Endothelial cell of umbilical vein (primary cell): ENCODE data around the gene ATP12A. TPM values are rescaled to one million over a fixed set of nuclear protein-coding genes. Genes with fewer than 3 reads are reported as not detected.

Source experiments
- BruUV-seq: library from RNA; stranded (reverse); fragments of 400-500 nt; replicated peaks from 2 replicates; lab custom pipeline; 2021; lab: Mats Ljungman, UMichigan
- CTCF ChIA-PET: fragments of 300-600, 350-600 bp; sonication (Branson Sonifier 250); formaldehyde crosslinking; loops from one replicate; lab custom pipeline; 2021; ENCODE audit warnings: antibody characterized with exemption, inconsistent platforms; lab: Charles Lee
- POLR2A ChIA-PET: fragments of 300-600, 350-600 bp; sonication (Branson Sonifier 250); formaldehyde crosslinking; loops from one replicate; lab custom pipeline; 2021; ENCODE audit warnings: antibody characterized with exemption, inconsistent platforms; lab: Charles Lee
- DNase-seq: peaks from one replicate; pipeline ENCODE4 v3.0.0-alpha.2; 2011; ENCODE audit warnings: low read depth, low spot score
- FAIRE-seq: peaks from 2 replicates; lab custom pipeline; 2011; peaks lifted over from hg19 to GRCh38; lab: Jason Lieb, UNC
- H2AFZ ChIP-seq: 2 replicates; pipeline ENCODE4 v1.6.0; 2012; ENCODE audit warnings: low read depth, low read length, control low read depth, inconsistent platforms
- H3K27ac ChIP-seq: 2 replicates; pipeline ENCODE4 v1.5.1; 2011; ENCODE audit warnings: low read depth, mild to moderate bottlenecking, control low read depth, low read length, moderate library complexity; ENCODE audit not compliant: insufficient read depth
- H3K27me3 ChIP-seq, 2 experiments: 2 replicates each; pipeline versions ENCODE4 v1.6.0 to v1.6.1; 2011; ENCODE audit warnings: low read length in 2 of 2, mixed read lengths in 1 of 2; ENCODE audit not compliant: control insufficient read depth in 2 of 2, insufficient read depth in 2 of 2
- H3K36me3 ChIP-seq, 2 experiments: 2 replicates in 1 of 2; 3 replicates in 1 of 2; pipeline ENCODE4 v1.5.1; 2011; ENCODE audit warnings: low read length in 2 of 2, mild to moderate bottlenecking in 1 of 2, moderate library complexity in 1 of 2; ENCODE audit not compliant: control insufficient read depth in 2 of 2, insufficient read depth in 2 of 2; ENCODE audit errors: extremely low read depth in 1 of 2
- H3K4me1 ChIP-seq: 3 replicates; pipeline ENCODE4 v1.5.1; 2011; ENCODE audit warnings: mild to moderate bottlenecking, low read length; ENCODE audit not compliant: control insufficient read depth, insufficient read depth; ENCODE audit errors: extremely low read depth
- H3K4me2 ChIP-seq: 2 replicates; pipeline ENCODE4 v1.6.1; 2011; ENCODE audit warnings: low read length, control low read depth, mixed read lengths; ENCODE audit not compliant: insufficient read depth
- H3K4me3 ChIP-seq, 3 experiments: fragments of 200-600 bp in 1 of 3; sonication (generic), shearing (Covaris generic) in 1 of 3; replicated peaks in 1 of 3; 2 replicates each; pipeline ENCODE4 v1.5.1; 2011 to 2016; ENCODE audit warnings: control low read depth in 3 of 3, low read length in 3 of 3, mild to moderate bottlenecking in 2 of 3, inconsistent platforms in 1 of 3, low read depth in 1 of 3, moderate library complexity in 1 of 3; ENCODE audit not compliant: insufficient read depth in 1 of 3
- H3K79me2 ChIP-seq: 2 replicates; pipeline ENCODE4 v1.6.0; 2012; ENCODE audit warnings: low read length, inconsistent platforms; ENCODE audit not compliant: control insufficient read depth, insufficient read depth
- H3K9ac ChIP-seq: replicated peaks from 2 replicates; pipeline ENCODE3; 2011; ENCODE audit warnings: low read length, control low read depth; ENCODE audit not compliant: insufficient read depth; ENCODE audit errors: extremely low read depth
- H3K9me1 ChIP-seq: replicated peaks from 3 replicates; pipeline ENCODE4 v1.6.0; 2011; ENCODE audit warnings: mild to moderate bottlenecking, low read length; ENCODE audit not compliant: control insufficient read depth, insufficient read depth; ENCODE audit errors: extremely low read depth
- H3K9me3 ChIP-seq: replicated peaks from 2 replicates; pipeline ENCODE4 v1.5.1; 2012; ENCODE audit warnings: low read length, inconsistent platforms; ENCODE audit not compliant: control insufficient read depth, insufficient read depth
- H4K20me1 ChIP-seq: replicated peaks from 2 replicates; pipeline ENCODE3; 2011; ENCODE audit warnings: mild to moderate bottlenecking, low read length; ENCODE audit not compliant: control insufficient read depth, insufficient read depth; ENCODE audit errors: extremely low read depth
- EZH2 ChIP-seq: IDR thresholded peaks from 2 replicates; pipeline ENCODE4 v1.6.1; 2012; ENCODE audit warnings: borderline replicate concordance, low read depth, mild to moderate bottlenecking, moderate library complexity, low read length, inconsistent platforms; ENCODE audit not compliant: severe bottlenecking
- FOS ChIP-seq: IDR thresholded peaks from 2 replicates; pipeline ENCODE4 v1.6.1; 2011; ENCODE audit warnings: mild to moderate bottlenecking, low read length, moderate library complexity, borderline replicate concordance; ENCODE audit not compliant: insufficient read depth
- GATA2 ChIP-seq: IDR thresholded peaks from 2 replicates; pipeline ENCODE4 v1.7.0; 2011; ENCODE audit warnings: low read depth, mild to moderate bottlenecking, moderate library complexity, mixed read lengths, low read length; ENCODE audit not compliant: insufficient read length, insufficient read depth
- JUN ChIP-seq: IDR thresholded peaks from 2 replicates; pipeline ENCODE4 v1.6.1; 2011; ENCODE audit warnings: borderline replicate concordance, low read depth; ENCODE audit not compliant: insufficient read length, insufficient read depth
- MAX ChIP-seq: IDR thresholded peaks from 2 replicates; pipeline ENCODE4 v1.6.1; 2011; ENCODE audit not compliant: insufficient read depth, insufficient read length
- MYC ChIP-seq: IDR thresholded peaks from one replicate; pipeline ENCODE4 v1.6.1; 2011; ENCODE audit warnings: mild to moderate bottlenecking, low read depth, low read length
- POLR2A ChIP-seq: IDR thresholded peaks from 2 replicates; pipeline ENCODE4 v1.6.1; 2012; ENCODE audit warnings: low read depth, mild to moderate bottlenecking, control low read depth, low read length
- POLR2AphosphoS5 ChIP-seq: IDR thresholded peaks from 2 replicates; pipeline ENCODE4 v1.6.1; 2012; ENCODE audit warnings: low read depth, mild to moderate bottlenecking, control low read depth, low read length, moderate library complexity; ENCODE audit not compliant: insufficient read depth
- dilution Hi-C: fragments of 300-500 bp; cut with MboI; formaldehyde crosslinking; loops from one replicate; pipeline ENCODE4 v1.15.0; 2019; ENCODE audit warnings: low sequenced_read_pairs; ENCODE audit not compliant: extremely low pct_ligation_motif_present
- intact Hi-C: fragments of 100-400 bp; cut with micrococcal nuclease; formaldehyde crosslinking; loops from one replicate; pipeline ENCODE4 v1.10.0; 2022
- polyA plus RNA-seq, 4 experiments: library from polyadenylated mRNA; depleted of rRNA in 3 of 4; stranded (reverse) in 3 of 4; unstranded in 1 of 4; fragments of >200 nt; gene quantifications; 2 replicates each; pipeline versions ENCODE4 v1.2.1 to v1.2.3, GENCODE V29; 2011 to 2012; ENCODE audit warnings: missing spikeins in 1 of 4
- total RNA-seq: library from RNA; stranded (reverse); gene quantifications from 2 replicates; pipeline ENCODE4 v1.2.3, GENCODE V29; 2021
- TF ChIP-seq, protein P1 (sequence below), 2 donors: IDR thresholded peaks; 1 replicate in 1 of 2; 2 replicates in 1 of 2; pipeline ENCODE4 v1.5.1; 2011; ENCODE audit warnings: low read length in 2 of 2, mild to moderate bottlenecking in 2 of 2, moderate library complexity in 2 of 2, control low read depth in 1 of 2, inconsistent platforms in 1 of 2, low read depth in 1 of 2; ENCODE audit not compliant: insufficient read depth in 1 of 2; ENCODE audit errors: extremely low read depth in 1 of 2

Gene ATP12A
- total and polyA plus RNA-seq, 2 donors (not counting 3 experiments of a cell fraction or from before 2014, with no cell fraction given) = not detected

DNA sequence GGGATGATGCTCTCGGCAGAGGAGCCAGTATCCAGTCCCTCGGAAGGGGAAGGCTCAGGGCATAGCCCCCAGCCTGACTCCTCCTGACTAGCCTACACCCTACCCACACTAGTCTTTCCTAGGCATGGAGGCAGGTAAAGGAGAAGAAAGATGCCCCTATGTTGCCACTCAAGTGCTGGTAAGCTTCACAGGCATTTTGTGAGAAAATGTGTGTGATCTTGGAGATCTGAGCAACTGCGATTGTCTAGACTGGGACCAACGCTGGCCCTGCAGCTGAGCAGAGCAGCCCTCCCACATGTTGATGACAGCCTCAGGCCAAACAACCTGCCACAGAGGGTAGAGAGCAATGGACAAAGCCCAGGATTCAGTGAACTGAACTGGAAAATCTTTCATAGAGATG is 11.7 kb upstream of the ATP12A start:
- no peaks in the 10 kb centered on the region for H4K20me1 ChIP-seq
- TF ChIP-seq EZH2 (no peak), MYC (no peak), JUN (no peak), GATA2 (no peak), POLR2AphosphoS5 (no peak), MAX (no peak), FOS (no peak), POLR2A (no peak)
- TF ChIP-seq, protein P1, sequence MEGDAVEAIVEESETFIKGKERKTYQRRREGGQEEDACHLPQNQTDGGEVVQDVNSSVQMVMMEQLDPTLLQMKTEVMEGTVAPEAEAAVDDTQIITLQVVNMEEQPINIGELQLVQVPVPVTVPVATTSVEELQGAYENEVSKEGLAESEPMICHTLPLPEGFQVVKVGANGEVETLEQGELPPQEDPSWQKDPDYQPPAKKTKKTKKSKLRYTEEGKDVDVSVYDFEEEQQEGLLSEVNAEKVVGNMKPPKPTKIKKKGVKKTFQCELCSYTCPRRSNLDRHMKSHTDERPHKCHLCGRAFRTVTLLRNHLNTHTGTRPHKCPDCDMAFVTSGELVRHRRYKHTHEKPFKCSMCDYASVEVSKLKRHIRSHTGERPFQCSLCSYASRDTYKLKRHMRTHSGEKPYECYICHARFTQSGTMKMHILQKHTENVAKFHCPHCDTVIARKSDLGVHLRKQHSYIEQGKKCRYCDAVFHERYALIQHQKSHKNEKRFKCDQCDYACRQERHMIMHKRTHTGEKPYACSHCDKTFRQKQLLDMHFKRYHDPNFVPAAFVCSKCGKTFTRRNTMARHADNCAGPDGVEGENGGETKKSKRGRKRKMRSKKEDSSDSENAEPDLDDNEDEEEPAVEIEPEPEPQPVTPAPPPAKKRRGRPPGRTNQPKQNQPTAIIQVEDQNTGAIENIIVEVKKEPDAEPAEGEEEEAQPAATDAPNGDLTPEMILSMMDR (IDR thresholded peaks at IDR 0.05; ENCODE audit: extremely low read depth in 1 of 2, insufficient read depth in 1 of 2, low read depth in 1 of 2, low read length in 2 of 2) = no peak
- H3K79me2 ChIP-seq = no peaks in the 10 kb centered on the region
- H3K4me3 ChIP-seq = no peak overlapping the region
- dilution Hi-C loops (no loop called here), intact Hi-C loops (no loop called here)
- no peak overlapping the region for H3K9ac ChIP-seq
- H3K27ac ChIP-seq = no peak overlapping the region
- ChIA-PET POLR2A (no interaction called here), CTCF (no interaction called here)
- no peaks in the 10 kb centered on the region for H3K4me1 ChIP-seq
- H3K4me2 ChIP-seq = no peak overlapping the region
- H3K9me3 ChIP-seq = no peaks in the 10 kb centered on the region
- no TSS peak for BruUV-seq
- no peak overlapping the region for H2AFZ ChIP-seq
- H3K27me3 ChIP-seq = peaks cover 0 to 4% of the 10 kb centered on the region in 2 experiments
- no peak for FAIRE-seq
- no peaks in the 10 kb centered on the region for H3K36me3 ChIP-seq
- no peak for DNase-seq
- H3K9me1 ChIP-seq = no peaks in the 10 kb centered on the region
